A673 (cell line): ENCODE results near the gene DIDO1. TPM values are rescaled to one million over a fixed set of nuclear protein-coding genes. Genes with fewer than 3 reads are reported as not detected.

ENCODE experiments used
- BruUV-seq: library from RNA; stranded (reverse); fragments of 400-500 nt; replicated peaks from 2 replicates; lab custom pipeline; 2021; lab: Mats Ljungman, UMichigan
- CTCF ChIA-PET: fragments of 300-600 bp; sonication (Branson Sonifier 250); formaldehyde crosslinking; loops from one replicate; lab custom pipeline; 2022; ENCODE audit warnings: antibody characterized with exemption; lab: Charles Lee
- POLR2A ChIA-PET: fragments of 300-600 bp; sonication (Branson Sonifier 250); formaldehyde crosslinking; loops from one replicate; lab custom pipeline; 2022; ENCODE audit warnings: antibody characterized with exemption; ENCODE audit not compliant: low non-redundant PET; lab: Charles Lee
- DNase-seq: peaks from one replicate; pipeline ENCODE4 v3.0.0-alpha.2; 2015; ENCODE audit warnings: low spot score
- H3K27ac ChIP-seq: fragments of 200-600 bp; sonication (generic); 2 replicates; pipeline ENCODE4 v1.5.1; 2016; ENCODE audit warnings: mixed run types, low read depth, mild to moderate bottlenecking, mixed read lengths, antibody characterized with exemption, low read length; ENCODE audit not compliant: poor library complexity, severe bottlenecking
- H3K27me3 ChIP-seq: fragments of 200-600 bp; sonication (generic); replicated peaks from 2 replicates; pipeline ENCODE4 v1.6.1; 2017; ENCODE audit warnings: mixed run types, low read depth, mild to moderate bottlenecking, mixed read lengths, antibody characterized with exemption, low read length; ENCODE audit not compliant: insufficient read depth, poor library complexity
- H3K36me3 ChIP-seq: fragments of 200-600 bp; sonication (generic); 2 replicates; pipeline ENCODE4 v1.6.1; 2016; ENCODE audit warnings: mixed run types, mild to moderate bottlenecking, mixed read lengths, antibody characterized with exemption, low read length; ENCODE audit not compliant: insufficient read depth, poor library complexity, severe bottlenecking
- H3K4me1 ChIP-seq: fragments of 200-600 bp; sonication (generic); 2 replicates; pipeline ENCODE4 v1.6.1; 2017; ENCODE audit warnings: mixed run types, mild to moderate bottlenecking, mixed read lengths, antibody characterized with exemption, low read length; ENCODE audit not compliant: insufficient read depth, poor library complexity, severe bottlenecking
- H3K4me3 ChIP-seq: fragments of 200-600 bp; sonication (generic); 2 replicates; pipeline ENCODE4 v1.5.1; 2016; ENCODE audit warnings: low read depth, mixed run types, mild to moderate bottlenecking, mixed read lengths, low read length; ENCODE audit not compliant: poor library complexity, severe bottlenecking
- H3K9me3 ChIP-seq: fragments of 200-600 bp; sonication (generic); 2 replicates; pipeline ENCODE4 v1.6.1; 2016; ENCODE audit warnings: mixed run types, low read depth, mild to moderate bottlenecking, mixed read lengths, antibody characterized with exemption, low read length; ENCODE audit not compliant: poor library complexity, severe bottlenecking
- CTCF ChIP-seq: fragments of 300-800, 200-600 bp; sonication (generic); conservative IDR thresholded peaks from 2 replicates; pipeline ENCODE4 v1.5.1; 2017; ENCODE audit warnings: low read depth, mild to moderate bottlenecking, antibody characterized with exemption, low read length, moderate library complexity, mixed read lengths
- EZH2 ChIP-seq: fragments of 200-600 bp; sonication (generic); IDR thresholded peaks from 2 replicates; pipeline ENCODE4 v1.6.1; 2017; ENCODE audit warnings: borderline replicate concordance, low read depth, mild to moderate bottlenecking, mixed read lengths, antibody characterized with exemption, low read length; ENCODE audit not compliant: poor library complexity, severe bottlenecking
- intact Hi-C: fragments of 100-400 bp; cut with micrococcal nuclease; formaldehyde crosslinking; loops from one replicate; pipeline ENCODE4 v1.10.0; 2022; ENCODE audit not compliant: unreplicated experiment
- total RNA-seq: library from RNA; stranded (reverse); gene quantifications from 2 replicates; pipeline ENCODE4 v1.2.3, GENCODE V29; 2021

Gene DIDO1
- total RNA-seq, 1 experiment from 2014 or later: 64.4 TPM

GRCh38 chr20:62852841-62853240, 73.5 kb downstream of the DIDO1 start:
- DNase-seq: no peak
- Histone ChIP-seq H3K36me3 (peaks cover 58% of the 10 kb centered on the region), H3K4me1 (no peaks in the 10 kb centered on the region), H3K27me3 (no peaks in the 10 kb centered on the region), H3K9me3 (no peaks in the 10 kb centered on the region), H3K4me3 (no peak overlapping the region), H3K27ac (no peak overlapping the region)
- ChIA-PET CTCF (no interaction called here), POLR2A (no interaction called here)
- intact Hi-C loops: no loop called here
- TF ChIP-seq EZH2: no peak
- no peak for TF ChIP-seq CTCF
- no TSS peak for BruUV-seq

GRCh38 chr20:62852196-62852595, 74.1 kb downstream of the DIDO1 start:
- no peaks in the 10 kb centered on the region for H3K9me3 ChIP-seq
- H3K4me3 ChIP-seq: no peak overlapping the region
- no peak for DNase-seq
- BruUV-seq: no TSS peak
- no peaks in the 10 kb centered on the region for H3K27me3 ChIP-seq
- H3K4me1 ChIP-seq: no peaks in the 10 kb centered on the region
- CTCF ChIA-PET: no interaction called here
- POLR2A ChIA-PET: no interaction called here
- TF ChIP-seq CTCF (no peak), EZH2 (no peak)
- intact Hi-C loops: no loop called here
- H3K27ac ChIP-seq: no peak overlapping the region
- H3K36me3 ChIP-seq: peaks cover 53% of the 10 kb centered on the region

- TF ChIP-seq EZH2: no peak
- no peak for TF ChIP-seq CTCF
- intact Hi-C loops: no loop called here
- H3K4me1 ChIP-seq: peaks cover 5% of the 10 kb centered on the region
- BruUV-seq: no TSS peak
- H3K27ac ChIP-seq: no peak overlapping the region
- no peaks in the 10 kb centered on the region for H3K27me3 ChIP-seq
- CTCF ChIA-PET: no interaction called here
- H3K4me3 ChIP-seq: no peak overlapping the region
- no peak for DNase-seq
- H3K36me3 ChIP-seq: peaks cover 48% of the 10 kb centered on the region
- POLR2A ChIA-PET: no interaction called here
- H3K9me3 ChIP-seq: no peaks in the 10 kb centered on the region
These were observed 75.9 kb downstream of the DIDO1 start for GRCh38 chr20:62850333-62850974.
